CD4-positive, alpha-beta T cell (primary cell): ENCODE results near the gene PRPH. TPM values are rescaled to one million over a fixed set of nuclear protein-coding genes. Genes with fewer than 3 reads are reported as not detected.

Experiments
- ATAC-seq: fragments of 200-7000 bp; cut with Tn5 transposase; one replicate; pipeline ENCODE4 v1.10.0; 2022; ENCODE audit warnings: mild to moderate bottlenecking; ENCODE audit not compliant: poor library complexity
- CTCF ChIA-PET: fragments of 350-600 bp; sonication (Branson Sonifier 250); formaldehyde crosslinking; loops from one replicate; lab custom pipeline; 2021; ENCODE audit warnings: antibody characterized with exemption, inconsistent platforms; lab: Charles Lee
- POLR2A ChIA-PET: fragments of 350-600 bp; sonication (Branson Sonifier 250); formaldehyde crosslinking; loops from one replicate; lab custom pipeline; 2021; ENCODE audit warnings: antibody characterized with exemption, inconsistent platforms; lab: Charles Lee
- DNase-seq, 14 experiments: peaks; one replicate each; pipeline ENCODE4 v3.0.0-alpha.2; 2013 to 2020; ENCODE audit warnings: mixed read lengths in 2 of 14
- H3K27ac ChIP-seq, 2 donors: one replicate each; pipeline versions ENCODE4 v1.5.1 to v1.7.0; 2013; ENCODE audit warnings: low read length in 2 of 2, low read depth in 1 of 2, mild to moderate bottlenecking in 1 of 2
- H3K27me3 ChIP-seq, 2 experiments: 1 replicate in 1 of 2; 2 replicates in 1 of 2; pipeline versions ENCODE4 v1.6.1 to v1.7.0; 2013; ENCODE audit warnings: low read length in 2 of 2, control low read depth in 1 of 2, mild to moderate bottlenecking in 1 of 2, moderate library complexity in 1 of 2; ENCODE audit not compliant: insufficient read depth in 2 of 2, control insufficient read depth in 1 of 2
- H3K36me3 ChIP-seq: one replicate; pipeline ENCODE4 v1.6.1; 2013; ENCODE audit warnings: low read length, control low read depth; ENCODE audit not compliant: insufficient read depth
- H3K4me1 ChIP-seq: one replicate; pipeline ENCODE4 v1.6.1; 2013; ENCODE audit warnings: low read length, control low read depth; ENCODE audit not compliant: insufficient read depth
- H3K4me3 ChIP-seq: one replicate; pipeline ENCODE4 v1.5.1; 2013; ENCODE audit warnings: mild to moderate bottlenecking, low read length, moderate library complexity
- H3K9me3 ChIP-seq, 2 experiments: 1 replicate in 1 of 2; 2 replicates in 1 of 2; pipeline versions ENCODE4 v1.6.1 to v1.7.0; 2013; ENCODE audit warnings: low read length in 2 of 2, mild to moderate bottlenecking in 2 of 2, control low read depth in 1 of 2, moderate library complexity in 1 of 2; ENCODE audit not compliant: control insufficient read depth in 1 of 2, insufficient read depth in 1 of 2
- H3K27ac Mint-ChIP-seq: one replicate; pipeline ENCODE4 v1.8.0; 2020; ENCODE audit warnings: mixed read lengths
- H3K27me3 Mint-ChIP-seq: one replicate; pipeline ENCODE4 v1.8.0; 2021; ENCODE audit warnings: mixed read lengths
- H3K36me3 Mint-ChIP-seq: one replicate; pipeline ENCODE4 v1.8.0; 2021; ENCODE audit warnings: low read depth, mixed read lengths
- H3K4me1 Mint-ChIP-seq: one replicate; pipeline ENCODE4 v1.8.0; 2021; ENCODE audit warnings: low read depth, mixed read lengths
- H3K4me3 Mint-ChIP-seq: one replicate; pipeline ENCODE4 v1.8.0; 2020; ENCODE audit warnings: mild to moderate bottlenecking, mixed read lengths
- H3K9me3 Mint-ChIP-seq: one replicate; pipeline ENCODE4 v1.8.0; 2020; ENCODE audit warnings: mixed read lengths
- CTCF ChIP-seq: fragments of 200-600 bp; IDR thresholded peaks from one replicate; pipeline ENCODE4 v1.8.0; 2022; ENCODE audit warnings: antibody characterized with exemption, mild to moderate bottlenecking
- intact Hi-C, 2 experiments: fragments of 100-400 bp; cut with DNase I in 1 of 2; cut with micrococcal nuclease in 1 of 2; formaldehyde crosslinking; loops; one replicate each; pipeline versions ENCODE4 v1.15.1 to v1.9.0; 2023 to 2025; cut with DNase I, micrococcal nuclease
- total RNA-seq, 174 experiments: library from RNA in 2 of 174; stranded (reverse) in 2 of 174; gene quantifications; one replicate each; pipeline ENCODE4 v1.2.3 and lab custom pipeline; 2021 to 2026

Gene PRPH
- total RNA-seq, 2 experiments from 2014 or later = 0.56 TPM; not detected in 1

- DNase-seq = no peak
- TF ChIP-seq CTCF = no peak
- Mint-ChIP-seq H3K4me3 (no peak overlapping the region), H3K27me3 (peaks cover 60% of the 10 kb centered on the region), H3K27ac (no peak overlapping the region), H3K36me3 (no peaks in the 10 kb centered on the region), H3K4me1 (peaks cover 16% of the 10 kb centered on the region), H3K9me3 (no peaks in the 10 kb centered on the region)
- H3K9me3 ChIP-seq = peaks cover 0 to 6% of the 10 kb centered on the region in 2 experiments
- no peaks in the 10 kb centered on the region for H3K36me3 ChIP-seq
- ChIA-PET CTCF (no interaction called here), POLR2A (no interaction called here)
- intact Hi-C loops = no loop called here
- ATAC-seq = no peak
- H3K27ac ChIP-seq = no peak overlapping the region
- H3K4me1 ChIP-seq = peaks cover 16% of the 10 kb centered on the region
- peaks cover 21 to 27% of the 10 kb centered on the region in 2 experiments for H3K27me3 ChIP-seq
- H3K4me3 ChIP-seq = no peak overlapping the region
Observed at GRCh38 chr12:49301760-49302159, 6.8 kb downstream of the PRPH start.

GRCh38 chr12:49304161-49304560, 9.2 kb downstream of the PRPH start:
- no peak overlapping the region for H3K4me3 Mint-ChIP-seq
- H3K4me3 ChIP-seq = no peak overlapping the region
- no peaks in the 10 kb centered on the region for H3K36me3 ChIP-seq
- H3K4me1 ChIP-seq = peaks cover 4% of the 10 kb centered on the region
- no peak for TF ChIP-seq CTCF
- H3K27me3 Mint-ChIP-seq = peaks cover 54% of the 10 kb centered on the region
- H3K36me3 Mint-ChIP-seq = no peaks in the 10 kb centered on the region
- DNase-seq = no peak
- no peaks in the 10 kb centered on the region for H3K9me3 Mint-ChIP-seq
- ChIA-PET POLR2A (no interaction called here), CTCF (no interaction called here)
- no peak for ATAC-seq
- H3K27ac Mint-ChIP-seq = no peak overlapping the region
- no peaks in the 10 kb centered on the region for H3K4me1 Mint-ChIP-seq
- peaks cover 0 to 5% of the 10 kb centered on the region in 2 experiments for H3K27me3 ChIP-seq
- intact Hi-C loops = no loop called here
- no peaks in the 10 kb centered on the region for H3K9me3 ChIP-seq
- H3K27ac ChIP-seq = no peak overlapping the region

DNA sequence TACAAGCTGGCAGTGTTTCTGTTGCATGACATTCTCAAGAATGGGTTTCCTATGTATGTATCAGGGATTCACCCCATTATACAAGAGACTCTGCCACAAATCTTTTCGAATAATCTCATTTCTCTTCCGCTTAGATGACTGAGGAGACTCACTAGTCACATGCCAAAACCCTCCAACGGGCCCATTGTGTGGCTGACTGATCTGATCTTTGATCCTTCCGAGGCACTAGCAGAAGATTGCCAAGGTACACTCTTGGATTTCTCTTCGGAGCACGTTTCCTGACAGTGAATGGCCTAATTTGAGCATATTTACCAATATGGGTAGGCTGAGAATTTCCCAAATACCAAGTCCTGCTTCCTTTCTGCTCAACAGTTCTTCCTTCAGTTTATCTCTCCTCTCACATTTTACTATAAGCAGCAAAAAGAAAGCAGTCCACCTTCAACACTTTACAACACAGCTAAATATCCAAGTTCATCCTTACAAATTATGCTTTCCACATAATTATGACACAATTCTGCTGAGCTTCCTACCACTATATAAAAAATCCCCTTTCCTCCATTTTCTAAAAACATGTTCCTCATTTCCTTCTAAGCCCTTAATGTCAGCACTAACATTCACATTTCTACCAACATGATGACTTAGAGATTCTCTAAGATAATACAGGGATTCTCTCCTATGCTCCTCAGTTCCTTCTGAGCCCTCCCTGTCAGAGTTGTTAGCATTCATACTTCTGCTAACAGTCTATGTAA, 11.0 kb downstream of the PRPH start:
- POLR2A ChIA-PET = no interaction called here

More for the DNA sequence above, 11.0 kb downstream of the PRPH start:
- H3K9me3 Mint-ChIP-seq = no peaks in the 10 kb centered on the region
- ATAC-seq (no peak), DNase-seq (no peak)
- H3K9me3 ChIP-seq = no peaks in the 10 kb centered on the region
- no peak overlapping the region for H3K27ac Mint-ChIP-seq
- H3K4me3 ChIP-seq = no peak overlapping the region
- H3K27me3 Mint-ChIP-seq = peaks cover 58% of the 10 kb centered on the region
- H3K27ac ChIP-seq = no peak overlapping the region
- peaks cover 4 to 5% of the 10 kb centered on the region in 2 experiments for H3K27me3 ChIP-seq
- H3K36me3 Mint-ChIP-seq = no peaks in the 10 kb centered on the region
- no peak overlapping the region for H3K4me3 Mint-ChIP-seq
- TF ChIP-seq CTCF = no peak
- H3K4me1 Mint-ChIP-seq = no peaks in the 10 kb centered on the region
- H3K4me1 ChIP-seq = peaks cover 4% of the 10 kb centered on the region
- CTCF ChIA-PET = no interaction called here
- no peaks in the 10 kb centered on the region for H3K36me3 ChIP-seq
- intact Hi-C loops = no loop called here
